GM19463 (cell line): ENCODE data around the gene MKLN1.
"Not testable (repeated sequence)": the region's sequence is repeated elsewhere in the genome, so short reads cannot be mapped to it uniquely, and the experiment has no call there.

Experiments
- ATAC-seq: cut with Tn5 transposase; IDR thresholded peaks from one replicate; pipeline ENCODE4 v1.9.1; 2021; ENCODE audit warnings: mild to moderate bottlenecking, moderate library complexity; ENCODE audit not compliant: unreplicated experiment

MKLN1 gene

DNA sequence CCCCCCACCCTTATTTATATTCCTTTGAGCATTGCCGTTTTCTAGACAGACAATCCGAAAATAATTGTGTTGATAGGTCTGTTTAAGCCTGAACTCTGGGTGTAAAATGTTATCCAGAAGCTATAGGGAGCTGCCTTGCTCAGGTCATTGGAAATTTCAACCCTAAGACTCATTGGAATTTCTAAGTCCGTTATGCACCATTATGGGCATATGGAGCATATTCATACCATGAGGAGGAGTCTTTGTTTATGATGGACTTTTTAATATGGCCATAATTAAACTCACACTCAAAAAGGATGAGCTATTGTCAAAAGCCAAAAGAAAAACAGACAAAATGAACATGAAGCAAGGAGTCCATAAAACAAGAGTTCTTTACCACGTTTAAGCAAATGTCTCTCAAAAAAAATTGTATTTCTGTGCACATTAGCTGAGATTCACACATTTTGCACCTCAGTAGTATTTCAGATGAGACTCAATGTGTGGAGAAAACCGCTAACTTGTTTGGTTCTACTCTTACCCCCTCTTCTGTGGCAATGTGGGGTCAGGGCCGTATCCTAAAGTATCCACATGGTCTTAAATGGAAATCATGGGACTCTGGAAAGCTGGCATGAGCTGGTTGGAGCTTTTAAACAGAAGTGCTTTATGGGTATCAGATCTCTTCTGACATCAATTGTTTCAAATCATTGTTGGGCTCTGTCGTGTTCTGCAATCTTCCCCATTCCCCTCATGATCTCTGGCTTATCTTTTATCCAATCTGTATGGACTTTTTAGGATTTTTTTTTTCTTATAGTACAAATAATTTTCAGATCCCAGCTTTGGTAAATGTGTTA is 168.2 kb downstream of the MKLN1 start:
- no peak for ATAC-seq

DNA sequence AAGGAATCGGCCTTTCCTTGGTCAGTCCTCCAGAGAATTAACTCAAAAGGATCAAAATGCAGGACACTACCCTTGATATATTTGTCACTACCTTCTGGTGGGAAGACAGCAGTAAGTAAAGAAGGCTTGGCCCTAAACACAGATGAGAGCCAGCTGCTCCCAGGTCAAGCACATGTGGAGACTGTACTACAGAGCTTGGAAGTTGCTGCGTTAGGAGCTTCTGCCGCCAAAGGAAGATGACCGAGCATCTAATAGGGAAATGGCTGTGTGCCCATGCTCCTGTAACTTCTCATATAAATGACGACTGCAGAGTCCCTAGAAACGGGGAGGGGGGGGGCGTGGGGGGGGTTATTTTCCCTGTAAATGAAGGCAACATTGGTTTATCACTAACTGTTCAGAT is 169.8 kb downstream of the MKLN1 start:
- no peak for ATAC-seq

GRCh38 chr7:131498237-131498885 is 170.7 kb downstream of the MKLN1 start:
- no peak for ATAC-seq

- no peak for ATAC-seq
These were observed 172.1 kb downstream of the MKLN1 start for GRCh38 chr7:131499801-131500200.

GRCh38 chr7:131500357-131500756 is 172.7 kb downstream of the MKLN1 start:
- no peak for ATAC-seq

DNA sequence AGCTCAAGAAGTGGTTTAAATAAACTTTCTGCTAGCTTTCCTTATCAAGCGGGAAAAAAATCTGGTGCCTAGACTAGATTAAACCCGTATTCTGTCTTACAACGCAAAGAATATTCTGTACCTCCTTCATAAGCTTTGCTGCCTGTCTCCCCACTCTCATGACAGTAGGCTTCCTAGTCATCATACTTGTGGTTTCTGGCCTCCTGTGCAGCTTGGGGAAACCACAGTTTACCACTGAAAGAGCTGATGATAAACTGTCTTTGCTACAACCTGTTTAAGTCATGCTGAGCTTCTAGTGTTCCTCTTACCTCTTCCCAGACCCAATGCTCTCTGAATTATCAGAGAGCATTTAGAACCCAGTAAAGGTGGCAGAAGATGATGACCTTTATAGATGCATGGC is 173.7 kb downstream of the MKLN1 start:
- ATAC-seq, result peak; percentile 90

- no peak for ATAC-seq
These were observed 174.4 kb downstream of the MKLN1 start for GRCh38 chr7:131501930-131502685.

- ATAC-seq, result no peak
These were observed 175.3 kb downstream of the MKLN1 start for GRCh38 chr7:131502810-131503508.

DNA sequence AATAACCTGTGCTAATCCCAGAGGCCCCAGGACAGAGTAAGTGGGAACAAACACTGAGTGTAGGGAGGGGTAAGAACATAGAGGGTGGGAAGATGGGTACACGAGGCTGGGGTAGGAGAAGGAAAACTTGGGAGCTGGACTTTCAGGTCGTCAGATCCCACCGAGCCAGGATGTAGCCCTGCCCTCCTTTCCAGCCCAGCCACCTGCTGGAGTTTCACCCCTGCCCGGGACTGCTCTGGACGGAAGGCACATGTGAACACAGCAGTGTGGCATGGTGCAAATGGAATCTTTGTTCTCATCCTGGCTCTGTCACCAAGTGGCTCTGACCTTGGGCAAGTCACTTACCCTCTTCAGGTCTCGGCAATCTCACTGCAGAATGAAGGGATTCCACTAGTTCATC is 176.0 kb downstream of the MKLN1 start:
- no peak for ATAC-seq

DNA sequence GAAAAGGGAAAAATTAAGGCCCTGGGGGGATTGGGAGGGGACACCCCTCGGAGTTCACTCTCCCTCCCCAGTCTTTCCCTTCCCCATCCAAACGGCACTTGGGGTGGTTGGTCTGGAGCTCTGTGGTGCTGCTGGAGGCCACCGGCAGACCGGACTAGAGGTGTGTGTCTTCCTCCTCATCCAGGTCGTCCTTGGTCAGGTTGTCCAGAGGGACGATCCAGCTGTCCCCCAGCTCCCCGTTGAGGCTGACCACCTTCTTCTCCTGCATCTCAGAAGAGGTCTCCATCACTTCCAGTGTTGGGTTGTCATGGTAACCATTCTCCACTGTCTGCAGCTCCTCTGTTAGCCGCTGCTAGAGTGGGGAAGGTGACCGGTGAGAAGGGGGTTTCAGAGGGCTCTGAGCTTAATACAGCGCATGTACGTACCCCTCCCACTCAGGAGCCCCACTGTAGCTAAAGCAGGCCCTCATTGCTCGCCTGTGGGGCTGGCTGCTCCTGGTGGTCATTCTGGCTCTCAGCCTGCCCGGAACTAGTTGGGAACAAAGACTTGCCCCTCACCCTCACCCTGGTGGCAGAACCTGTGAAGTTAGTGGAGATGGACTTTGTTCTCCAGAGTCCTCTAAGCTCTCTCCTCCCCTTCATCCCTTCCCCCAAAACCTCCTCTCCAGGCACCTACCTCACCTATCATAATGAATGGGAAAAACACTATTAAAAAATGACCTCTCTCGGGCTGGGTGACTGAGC is 176.7 kb downstream of the MKLN1 start:
- ATAC-seq, result no peak

GRCh38 chr7:131505037-131505620 is 177.5 kb downstream of the MKLN1 start:
- ATAC-seq, result not testable (repeated sequence)

DNA sequence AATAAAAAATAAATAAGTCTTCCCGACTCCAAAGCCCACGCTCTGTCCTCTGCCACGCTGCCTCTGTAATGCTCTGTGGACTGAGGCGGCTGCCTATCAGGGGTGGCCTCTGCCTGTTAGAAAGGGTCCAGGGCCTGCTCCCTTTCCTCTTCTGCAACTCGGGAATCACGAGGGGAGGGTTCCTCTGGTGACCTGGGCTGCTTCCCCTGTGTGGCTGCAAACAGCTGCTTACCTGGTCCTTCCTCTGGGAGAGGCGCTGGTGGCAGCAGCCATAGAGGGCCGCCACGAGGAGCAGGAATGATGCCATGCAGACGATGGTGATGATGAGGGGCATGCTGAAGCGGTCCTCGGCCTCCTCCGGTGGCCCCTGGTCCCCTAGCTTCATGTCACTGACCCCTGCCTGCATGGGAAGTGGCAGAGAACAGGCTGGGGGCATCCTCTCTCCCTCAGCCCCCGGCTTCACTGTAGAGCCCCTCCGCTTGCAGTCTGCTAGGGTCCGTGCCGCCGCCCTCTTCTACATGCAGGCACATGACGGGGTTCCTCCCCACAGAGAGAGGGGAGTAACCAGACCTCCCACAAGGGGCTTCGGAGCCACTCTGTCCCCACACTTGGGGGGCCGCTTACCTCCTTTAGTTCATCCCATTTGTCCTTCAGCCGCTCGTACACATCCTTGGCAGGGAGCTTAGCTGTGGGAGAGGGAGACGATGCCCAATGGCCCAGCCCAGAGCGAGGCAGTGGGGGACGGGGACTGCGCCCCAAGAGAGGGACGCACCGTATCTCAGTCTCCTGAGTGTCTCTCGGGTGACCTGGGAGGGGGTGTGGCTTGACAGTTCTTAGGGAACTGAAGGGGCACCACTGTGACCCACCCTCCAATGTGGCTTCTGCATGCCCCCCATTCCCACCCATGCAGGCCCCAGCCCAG is 178.2 kb downstream of the MKLN1 start:
- ATAC-seq, result no peak

- no peak for ATAC-seq
These were observed 178.9 kb downstream of the MKLN1 start for GRCh38 chr7:131506597-131506996.

DNA sequence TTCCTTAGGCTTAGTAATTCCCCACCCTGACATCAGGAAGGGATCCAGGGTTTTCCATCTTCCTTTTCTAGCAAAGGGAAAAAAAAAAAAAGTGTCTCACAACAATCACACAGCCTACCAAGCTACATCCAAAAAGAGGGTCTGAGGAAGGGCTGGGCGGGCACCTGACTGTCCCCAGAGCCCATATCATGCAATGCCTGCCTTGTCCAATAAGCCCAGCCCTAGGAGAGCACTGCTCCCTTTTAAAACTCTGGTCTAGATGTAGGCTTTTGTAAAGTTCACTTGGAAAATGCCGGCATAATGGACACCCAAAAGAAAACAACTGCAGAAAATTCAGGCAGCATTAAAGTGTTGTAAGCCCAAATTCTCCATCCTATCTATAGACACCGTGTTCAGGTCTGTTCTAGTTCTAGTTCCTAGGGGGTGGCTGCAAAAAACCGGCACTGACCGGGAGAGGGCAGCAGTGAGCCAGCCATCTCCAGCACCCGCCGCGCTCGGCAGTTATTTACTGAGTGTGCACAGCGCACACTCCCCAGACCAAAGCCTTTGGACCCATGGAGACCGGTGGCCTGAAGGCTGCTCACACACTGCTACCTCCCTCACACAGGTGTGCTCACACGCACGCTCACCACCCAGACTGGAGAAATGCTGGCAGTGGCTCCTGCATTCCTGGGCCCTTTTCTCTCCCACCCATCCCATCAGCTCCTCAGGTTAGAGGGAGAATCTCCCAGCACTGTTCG is 180.1 kb downstream of the MKLN1 start:
- peak; percentile 68 for ATAC-seq

GRCh38 chr7:131508754-131509486 is 181.2 kb downstream of the MKLN1 start:
- ATAC-seq, result no peak

DNA sequence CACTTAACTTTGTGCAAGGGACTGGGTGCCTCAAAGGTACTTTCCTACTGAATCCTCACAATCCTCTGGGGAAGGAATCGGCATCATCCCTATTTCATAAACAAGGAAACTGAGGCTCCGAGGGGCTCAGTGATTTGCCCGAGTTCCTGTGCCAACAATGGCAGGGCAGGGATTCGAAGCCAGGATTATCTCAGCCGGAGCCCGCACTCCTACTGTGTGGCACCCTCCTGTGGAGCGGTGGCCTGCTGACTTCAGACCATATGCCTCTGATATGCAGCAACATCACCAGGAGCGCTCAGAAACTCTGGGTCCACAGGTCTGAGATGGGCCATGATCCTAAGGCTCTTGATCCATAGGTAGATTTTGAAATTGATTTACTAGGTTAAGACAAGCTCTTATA is 182.1 kb downstream of the MKLN1 start:
- ATAC-seq, result no peak

DNA sequence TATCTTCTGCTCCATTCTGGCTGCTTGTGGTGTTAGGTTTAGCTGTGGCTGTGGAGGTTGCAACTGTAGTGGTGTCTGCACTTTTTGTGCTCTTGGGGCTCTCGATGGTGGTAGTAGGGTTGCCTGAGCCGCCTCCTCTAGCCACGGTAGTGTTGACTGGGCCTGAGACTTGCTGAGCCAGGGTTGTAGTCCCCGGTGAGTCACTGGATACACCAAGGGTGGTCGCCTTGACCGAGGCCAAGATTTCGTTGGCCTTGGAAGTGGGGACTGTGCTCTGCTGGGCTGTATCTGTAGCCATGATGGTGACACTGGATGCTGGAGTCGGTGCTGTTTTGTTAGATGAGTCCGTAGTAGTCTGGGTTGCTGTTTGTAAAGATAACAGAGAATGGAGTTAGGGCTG is 183.4 kb downstream of the MKLN1 start:
- ATAC-seq, result no peak
